ENCODE results near the gene RPS29. TPM values are rescaled to one million over a fixed set of nuclear protein-coding genes. Genes with fewer than 3 reads are reported as not detected.

The RPS29 gene
- total and polyA plus RNA-seq, 2 of the 13 experiments (the other 11 are each of a cell fraction or from before 2014, with no cell fraction given), result 4,303 to 8,215 TPM

DNA sequence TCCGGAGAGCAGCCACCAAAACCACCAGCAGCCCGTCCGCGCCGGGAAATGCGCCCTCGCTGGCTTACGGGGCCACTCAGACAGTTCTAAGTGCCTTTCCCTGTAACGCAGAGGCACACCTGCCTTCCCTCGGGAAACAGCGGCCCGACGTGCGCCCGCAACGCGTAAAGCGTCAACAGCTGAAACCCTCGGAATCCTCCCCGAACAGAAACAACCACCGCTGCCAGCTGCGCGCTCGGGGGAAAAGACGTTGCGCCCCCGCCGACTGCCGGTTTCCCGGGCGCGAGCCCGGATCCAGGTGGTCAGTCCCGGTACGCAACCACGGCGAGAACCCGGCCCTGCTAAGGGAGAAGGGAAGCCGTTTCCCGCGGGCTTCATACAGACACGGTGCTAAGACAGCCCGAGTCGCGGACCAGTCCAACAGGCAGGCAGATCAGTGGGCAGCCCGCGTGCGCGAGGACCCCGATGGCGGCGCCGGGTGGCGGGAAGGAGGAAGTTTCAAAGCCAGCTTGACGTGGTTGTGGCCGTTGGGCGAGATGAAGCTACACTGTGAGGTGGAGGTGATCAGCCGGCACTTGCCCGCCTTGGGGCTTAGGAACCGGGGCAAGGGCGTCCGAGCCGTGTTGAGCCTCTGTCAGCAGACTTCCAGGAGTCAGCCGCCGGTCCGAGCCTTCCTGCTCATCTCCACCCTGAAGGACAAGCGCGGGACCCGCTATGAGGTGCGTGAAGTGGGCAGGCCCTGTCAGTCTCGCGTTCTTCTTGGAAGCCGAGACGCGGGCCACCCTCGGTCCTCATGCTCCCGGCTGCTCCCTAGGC lies 12.5 kb upstream of the RPS29 start, which contains the start of gene LRR1 (continued):
- TF ChIP-seq IRF2 (CRISPR knock-in tag; IDR thresholded peaks at IDR 0.05) (peak; percentile 80; the same call in 1 of the 2 replicates), RCOR2 (CRISPR knock-in tag; IDR thresholded peaks at IDR 0.05) (no peak), ZFP62 (CRISPR knock-in tag; IDR thresholded peaks at IDR 0.05) (no peak), RFX5 (IDR thresholded peaks at IDR 0.05; ENCODE audit: low read depth, low read length) (no peak), ZNF282 (IDR thresholded peaks at IDR 0.05; ENCODE audit: partially characterized antibody) (no peak), ZNF124 (CRISPR knock-in tag; IDR thresholded peaks at IDR 0.05) (peak; percentile 72), NR2C2 (CRISPR knock-in tag; IDR thresholded peaks at IDR 0.05; ENCODE audit: borderline replicate concordance) (0 out of 2 replicates have a peak, but pooled peaks have one; percentile 45), ZNF441 (CRISPR knock-in tag; IDR thresholded peaks at IDR 0.05; ENCODE audit: borderline replicate concordance) (peak; percentile 56; the same call in 1 of the 2 replicates), KDM2A (CRISPR knock-in tag; IDR thresholded peaks at IDR 0.05; ENCODE audit: borderline replicate concordance, low read depth) (peak; percentile 95), ZNF17 (CRISPR knock-in tag; IDR thresholded peaks at IDR 0.05) (no peak), KAT8 (CRISPR knock-in tag; IDR thresholded peaks at IDR 0.05) (peak; percentile 88), ZNF530 (CRISPR knock-in tag; IDR thresholded peaks at IDR 0.05; ENCODE audit: low read depth) (no peak), ZNF850 (CRISPR knock-in tag; conservative IDR thresholded peaks at IDR 0.05) (no peak), ZNF224 (CRISPR knock-in tag; IDR thresholded peaks at IDR 0.05) (peak; percentile 26; the same call in 1 of the 2 replicates), HNF4A (CRISPR knock-in tag; IDR thresholded peaks at IDR 0.05) (peak; percentile 23; the same call in 1 of the 2 replicates)
- TF ChIP-seq, protein P1, sequence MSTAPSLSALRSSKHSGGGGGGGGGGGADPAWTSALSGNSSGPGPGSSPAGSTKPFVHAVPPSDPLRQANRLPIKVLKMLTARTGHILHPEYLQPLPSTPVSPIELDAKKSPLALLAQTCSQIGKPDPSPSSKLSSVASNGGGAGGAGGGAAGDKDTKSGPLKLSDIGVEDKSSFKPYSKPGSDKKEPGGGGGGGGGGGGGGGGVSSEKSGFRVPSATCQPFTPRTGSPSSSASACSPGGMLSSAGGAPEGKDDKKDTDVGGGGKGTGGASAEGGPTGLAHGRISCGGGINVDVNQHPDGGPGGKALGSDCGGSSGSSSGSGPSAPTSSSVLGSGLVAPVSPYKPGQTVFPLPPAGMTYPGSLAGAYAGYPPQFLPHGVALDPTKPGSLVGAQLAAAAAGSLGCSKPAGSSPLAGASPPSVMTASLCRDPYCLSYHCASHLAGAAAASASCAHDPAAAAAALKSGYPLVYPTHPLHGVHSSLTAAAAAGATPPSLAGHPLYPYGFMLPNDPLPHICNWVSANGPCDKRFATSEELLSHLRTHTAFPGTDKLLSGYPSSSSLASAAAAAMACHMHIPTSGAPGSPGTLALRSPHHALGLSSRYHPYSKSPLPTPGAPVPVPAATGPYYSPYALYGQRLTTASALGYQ (CRISPR knock-in tag; IDR thresholded peaks at IDR 0.05), result 0 out of 2 replicates have a peak, but pooled peaks have one; percentile 29
- TF ChIP-seq, protein P2, sequence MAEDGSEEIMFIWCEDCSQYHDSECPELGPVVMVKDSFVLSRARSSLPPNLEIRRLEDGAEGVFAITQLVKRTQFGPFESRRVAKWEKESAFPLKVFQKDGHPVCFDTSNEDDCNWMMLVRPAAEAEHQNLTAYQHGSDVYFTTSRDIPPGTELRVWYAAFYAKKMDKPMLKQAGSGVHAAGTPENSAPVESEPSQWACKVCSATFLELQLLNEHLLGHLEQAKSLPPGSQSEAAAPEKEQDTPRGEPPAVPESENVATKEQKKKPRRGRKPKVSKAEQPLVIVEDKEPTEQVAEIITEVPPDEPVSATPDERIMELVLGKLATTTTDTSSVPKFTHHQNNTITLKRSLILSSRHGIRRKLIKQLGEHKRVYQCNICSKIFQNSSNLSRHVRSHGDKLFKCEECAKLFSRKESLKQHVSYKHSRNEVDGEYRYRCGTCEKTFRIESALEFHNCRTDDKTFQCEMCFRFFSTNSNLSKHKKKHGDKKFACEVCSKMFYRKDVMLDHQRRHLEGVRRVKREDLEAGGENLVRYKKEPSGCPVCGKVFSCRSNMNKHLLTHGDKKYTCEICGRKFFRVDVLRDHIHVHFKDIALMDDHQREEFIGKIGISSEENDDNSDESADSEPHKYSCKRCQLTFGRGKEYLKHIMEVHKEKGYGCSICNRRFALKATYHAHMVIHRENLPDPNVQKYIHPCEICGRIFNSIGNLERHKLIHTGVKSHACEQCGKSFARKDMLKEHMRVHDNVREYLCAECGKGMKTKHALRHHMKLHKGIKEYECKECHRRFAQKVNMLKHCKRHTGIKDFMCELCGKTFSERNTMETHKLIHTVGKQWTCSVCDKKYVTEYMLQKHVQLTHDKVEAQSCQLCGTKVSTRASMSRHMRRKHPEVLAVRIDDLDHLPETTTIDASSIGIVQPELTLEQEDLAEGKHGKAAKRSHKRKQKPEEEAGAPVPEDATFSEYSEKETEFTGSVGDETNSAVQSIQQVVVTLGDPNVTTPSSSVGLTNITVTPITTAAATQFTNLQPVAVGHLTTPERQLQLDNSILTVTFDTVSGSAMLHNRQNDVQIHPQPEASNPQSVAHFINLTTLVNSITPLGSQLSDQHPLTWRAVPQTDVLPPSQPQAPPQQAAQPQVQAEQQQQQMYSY (CRISPR knock-in tag; IDR thresholded peaks at IDR 0.05), result no peak; the same call in 1 of the 2 replicates
- TF ChIP-seq, protein P3, sequence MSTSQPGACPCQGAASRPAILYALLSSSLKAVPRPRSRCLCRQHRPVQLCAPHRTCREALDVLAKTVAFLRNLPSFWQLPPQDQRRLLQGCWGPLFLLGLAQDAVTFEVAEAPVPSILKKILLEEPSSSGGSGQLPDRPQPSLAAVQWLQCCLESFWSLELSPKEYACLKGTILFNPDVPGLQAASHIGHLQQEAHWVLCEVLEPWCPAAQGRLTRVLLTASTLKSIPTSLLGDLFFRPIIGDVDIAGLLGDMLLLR (CRISPR knock-in tag; IDR thresholded peaks at IDR 0.05), result no peak; the same call in 1 of the 2 replicates
- TF ChIP-seq, protein P4, sequence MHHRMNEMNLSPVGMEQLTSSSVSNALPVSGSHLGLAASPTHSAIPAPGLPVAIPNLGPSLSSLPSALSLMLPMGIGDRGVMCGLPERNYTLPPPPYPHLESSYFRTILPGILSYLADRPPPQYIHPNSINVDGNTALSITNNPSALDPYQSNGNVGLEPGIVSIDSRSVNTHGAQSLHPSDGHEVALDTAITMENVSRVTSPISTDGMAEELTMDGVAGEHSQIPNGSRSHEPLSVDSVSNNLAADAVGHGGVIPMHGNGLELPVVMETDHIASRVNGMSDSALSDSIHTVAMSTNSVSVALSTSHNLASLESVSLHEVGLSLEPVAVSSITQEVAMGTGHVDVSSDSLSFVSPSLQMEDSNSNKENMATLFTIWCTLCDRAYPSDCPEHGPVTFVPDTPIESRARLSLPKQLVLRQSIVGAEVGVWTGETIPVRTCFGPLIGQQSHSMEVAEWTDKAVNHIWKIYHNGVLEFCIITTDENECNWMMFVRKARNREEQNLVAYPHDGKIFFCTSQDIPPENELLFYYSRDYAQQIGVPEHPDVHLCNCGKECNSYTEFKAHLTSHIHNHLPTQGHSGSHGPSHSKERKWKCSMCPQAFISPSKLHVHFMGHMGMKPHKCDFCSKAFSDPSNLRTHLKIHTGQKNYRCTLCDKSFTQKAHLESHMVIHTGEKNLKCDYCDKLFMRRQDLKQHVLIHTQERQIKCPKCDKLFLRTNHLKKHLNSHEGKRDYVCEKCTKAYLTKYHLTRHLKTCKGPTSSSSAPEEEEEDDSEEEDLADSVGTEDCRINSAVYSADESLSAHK (CRISPR knock-in tag; IDR thresholded peaks at IDR 0.05; ENCODE audit: borderline replicate concordance), result no peak
- TF ChIP-seq, protein P5, sequence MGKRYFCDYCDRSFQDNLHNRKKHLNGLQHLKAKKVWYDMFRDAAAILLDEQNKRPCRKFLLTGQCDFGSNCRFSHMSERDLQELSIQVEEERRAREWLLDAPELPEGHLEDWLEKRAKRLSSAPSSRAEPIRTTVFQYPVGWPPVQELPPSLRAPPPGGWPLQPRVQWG (CRISPR knock-in tag; IDR thresholded peaks at IDR 0.05; ENCODE audit: borderline replicate concordance, low read depth), result no peak
